ENCODE results near the gene FAM107B. TPM values are rescaled to one million over a fixed set of nuclear protein-coding genes. Genes with fewer than 3 reads are reported as not detected.

The FAM107B gene
- total and polyA plus RNA-seq, 2 of the 13 experiments (the other 11 are each of a cell fraction or from before 2014, with no cell fraction given) = 15.7 to 24.8 TPM

DNA sequence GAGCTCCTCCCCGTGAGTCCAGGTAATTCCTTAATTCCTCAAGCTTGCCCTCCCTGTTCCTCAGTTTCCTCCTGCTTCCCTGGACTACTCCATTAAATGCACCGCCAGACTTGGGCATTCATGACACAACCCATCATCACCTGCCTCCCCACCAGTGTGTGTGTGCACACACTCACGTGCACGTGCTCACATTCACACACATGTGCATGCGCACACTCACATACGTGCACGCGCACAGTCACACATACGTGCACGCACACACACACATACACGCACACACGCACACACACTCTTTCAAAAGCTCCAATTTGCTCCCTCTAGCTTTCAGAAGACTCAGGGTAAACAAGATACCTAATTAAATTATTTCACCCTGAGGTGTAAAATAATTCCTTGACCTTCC, 216.7 kb downstream of the FAM107B start:
- Histone ChIP-seq H3K79me2 (ENCODE audit: insufficient read depth, low read length) (peaks cover 37% of the 10 kb centered on the region), H3K9ac (ENCODE audit: insufficient read depth, low read depth, low read length) (no peak overlapping the region), H3K4me1 (ENCODE audit: insufficient read depth, low read length) (peaks cover 58% of the 10 kb centered on the region), H3K36me3 (replicated peaks in 1 of 2; ENCODE audit: control insufficient read depth in 1 of 2, insufficient read depth in 2 of 2, low read length in 2 of 2) (no peaks in the 10 kb centered on the region; a peak in 1 of 5 replicates), H4K20me1 (ENCODE audit: insufficient read depth, low read length) (peaks cover 3% of the 10 kb centered on the region; the same call in 1 of the 2 replicates), H3K9me3 (ENCODE audit: low read length) (no peaks in the 10 kb centered on the region), H3K27me3 (ENCODE audit: control insufficient read depth in 1 of 2, insufficient read depth in 2 of 2, low read length in 2 of 2) (no peaks in the 10 kb centered on the region), H2AFZ (ENCODE audit: low read length) (no peak overlapping the region), H3K27ac (ENCODE audit: extremely low read length, insufficient read depth, low read length) (no peak overlapping the region), H3K4me2 (ENCODE audit: low read depth, low read length) (no peak overlapping the region), H3K4me3 (replicated peaks in 1 of 3; ENCODE audit: insufficient read depth in 1 of 3, low read depth in 2 of 3, low read length in 3 of 3) (no peak overlapping the region)
- no TSS peak for BruUV-seq (replicated peaks)
- ChIA-PET POLR2A (no interaction called here), CTCF (ENCODE audit: low intra/inter-chr PET ratio, low total read pairs) (no interaction called here)
- FAIRE-seq (no peak), DNase-seq (ENCODE audit: low spot score) (no peak), ATAC-seq (no peak)
- 92% methylated on average over 12 of the region's 12 CpGs for WGBS (ENCODE audit: low lambda C conversion rate)
- in situ Hi-C loops (cut with HindIII; ENCODE audit: extremely low pct_ligation_motif_present, low pct_unique_long_range_greater_than_20kb) (no loop called here), intact Hi-C loops (cut with micrococcal nuclease; ENCODE audit: unreplicated experiment) (no loop called here)
- TF ChIP-seq ZSCAN25 (CRISPR knock-in tag; IDR thresholded peaks at IDR 0.05) (no peak), GATA4 (IDR thresholded peaks at IDR 0.05; ENCODE audit: borderline replicate concordance, low read depth) (no peak), ZBTB44 (CRISPR knock-in tag; IDR thresholded peaks at IDR 0.05) (no peak), CEBPB (IDR thresholded peaks at IDR 0.05; ENCODE audit: borderline replicate concordance, low read depth, low read length) (no peak), DMAP1 (CRISPR knock-in tag; IDR thresholded peaks at IDR 0.05) (no peak), RBM22 (optimal IDR thresholded peaks at IDR 0.05; ENCODE audit: low read length) (peak; percentile 40), SOX6 (IDR thresholded peaks at IDR 0.05) (no peak), SOX6 (CRISPR knock-in tag; IDR thresholded peaks at IDR 0.05) (no peak)

GRCh38 chr10:14557567-14557966, 217.1 kb downstream of the FAM107B start:
- Histone ChIP-seq H4K20me1 (ENCODE audit: insufficient read depth, low read length) (peaks cover 3% of the 10 kb centered on the region; the same call in 1 of the 2 replicates), H3K9me3 (ENCODE audit: low read length) (no peaks in the 10 kb centered on the region), H3K4me1 (ENCODE audit: insufficient read depth, low read length) (peaks cover 58% of the 10 kb centered on the region), H3K4me2 (ENCODE audit: low read depth, low read length) (no peak overlapping the region), H3K4me3 (replicated peaks in 1 of 3; ENCODE audit: insufficient read depth in 1 of 3, low read depth in 2 of 3, low read length in 3 of 3) (no peak overlapping the region), H3K27ac (ENCODE audit: extremely low read length, insufficient read depth, low read length) (no peak overlapping the region), H3K36me3 (replicated peaks in 1 of 2; ENCODE audit: control insufficient read depth in 1 of 2, insufficient read depth in 2 of 2, low read length in 2 of 2) (no peaks in the 10 kb centered on the region; a peak in 1 of 5 replicates), H3K9ac (ENCODE audit: insufficient read depth, low read depth, low read length) (no peak overlapping the region), H3K79me2 (ENCODE audit: insufficient read depth, low read length) (peaks cover 38% of the 10 kb centered on the region), H2AFZ (ENCODE audit: low read length) (no peak overlapping the region), H3K27me3 (ENCODE audit: control insufficient read depth in 1 of 2, insufficient read depth in 2 of 2, low read length in 2 of 2) (no peaks in the 10 kb centered on the region)
- WGBS (ENCODE audit: low lambda C conversion rate) = over 99% methylated on average over 5 of the region's 5 CpGs
- POLR2A ChIA-PET = no interaction called here
- no peak for TF ChIP-seq SAP130 (CRISPR knock-in tag; IDR thresholded peaks at IDR 0.05; ENCODE audit: low read depth)
- TF ChIP-seq HDAC2 (CRISPR knock-in tag; IDR thresholded peaks at IDR 0.05) = no peak
- no peak for TF ChIP-seq HNRNPLL (IDR thresholded peaks at IDR 0.05; ENCODE audit: low read depth, low read length, poor library complexity, severe bottlenecking)
- TF ChIP-seq TFE3 (CRISPR knock-in tag; IDR thresholded peaks at IDR 0.05) = no peak
- TF ChIP-seq TCF12 (IDR thresholded peaks at IDR 0.05) = no peak
- no peak for TF ChIP-seq TCF12 (CRISPR knock-in tag; IDR thresholded peaks at IDR 0.05)
- TF ChIP-seq MED8 (CRISPR knock-in tag; IDR thresholded peaks at IDR 0.05; ENCODE audit: insufficient replicate concordance) = no peak
- no peak for TF ChIP-seq GATAD2A (CRISPR knock-in tag; IDR thresholded peaks at IDR 0.05)
- no peak for TF ChIP-seq ZNF20 (CRISPR knock-in tag; IDR thresholded peaks at IDR 0.05)
- no peak for TF ChIP-seq FOXM1 (CRISPR knock-in tag; IDR thresholded peaks at IDR 0.05)
- CTCF ChIA-PET (ENCODE audit: low intra/inter-chr PET ratio, low total read pairs) = no interaction called here
- FAIRE-seq (no peak), ATAC-seq (no peak), DNase-seq (ENCODE audit: low spot score) (no peak)
- in situ Hi-C loops (cut with HindIII; ENCODE audit: extremely low pct_ligation_motif_present, low pct_unique_long_range_greater_than_20kb) = no loop called here
- BruUV-seq (replicated peaks) = no TSS peak
- intact Hi-C loops (cut with micrococcal nuclease; ENCODE audit: unreplicated experiment) = no loop called here
